Stimulated activated CD4-positive, alpha-beta T cell treated with anti-CD3 and anti-CD28 coated beads, Interleukin-15, amount 100 ng/mL, for 1 hour (primary cell): ENCODE measurements around the gene KAT8.

Experiments used
- DNase-seq, 2 donors: peaks; one replicate each; pipeline ENCODE4 v3.0.0-alpha.2; 2020; ENCODE audit warnings: low read depth in 1 of 2, low spot score in 1 of 2

The KAT8 gene

GRCh38 chr16:31106509-31107464 is 10.7 kb upstream of the KAT8 start:
- no peak for DNase-seq

GRCh38 chr16:31107465-31107867 is 10.0 kb upstream of the KAT8 start:
- DNase-seq = no peak

- DNase-seq = peak; percentile 22 to 62
Measured at GRCh38 chr16:31108035-31108793, 9.2 kb upstream of the KAT8 start, which contains the start of gene BCKDK. TSS of gene BCKDK (plus strand) at chr16:31108386. CDS start at chr16:31109224, 838 bp downstream.

- no peak for DNase-seq
Measured at GRCh38 chr16:31108794-31109558, 8.5 kb upstream of the KAT8 start.

- no peak for DNase-seq
Measured at GRCh38 chr16:31109622-31110021, 7.8 kb upstream of the KAT8 start.

GRCh38 chr16:31110106-31111034 is 7.1 kb upstream of the KAT8 start:
- no peak for DNase-seq

GRCh38 chr16:31111881-31112466 is 5.5 kb upstream of the KAT8 start:
- no peak for DNase-seq

- DNase-seq = no peak
Measured at GRCh38 chr16:31112711-31113110, 4.8 kb upstream of the KAT8 start.

GRCh38 chr16:31113121-31114120 is 4.0 kb upstream of the KAT8 start:
- no peak for DNase-seq

- no peak for DNase-seq
Measured at GRCh38 chr16:31114468-31114867, 3.0 kb upstream of the KAT8 start.

GRCh38 chr16:31118223-31119155 is 1.0 kb downstream of the KAT8 start:
- no peak for DNase-seq

- no peak for DNase-seq
Measured at GRCh38 chr16:31120129-31120528, 2.7 kb downstream of the KAT8 start.

- no peak for DNase-seq
Measured at GRCh38 chr16:31125844-31126243, 8.4 kb downstream of the KAT8 start.

GRCh38 chr16:31127182-31127581 is 9.7 kb downstream of the KAT8 start:
- DNase-seq = no peak

GRCh38 chr16:31128711-31129567 is 11.5 kb downstream of the KAT8 start:
- DNase-seq = no peak

- DNase-seq = no peak
Measured at GRCh38 chr16:31129568-31130335, 12.3 kb downstream of the KAT8 start.
